Measurements from ENCODE around the gene RAPH1.

RAPH1 gene

DNA sequence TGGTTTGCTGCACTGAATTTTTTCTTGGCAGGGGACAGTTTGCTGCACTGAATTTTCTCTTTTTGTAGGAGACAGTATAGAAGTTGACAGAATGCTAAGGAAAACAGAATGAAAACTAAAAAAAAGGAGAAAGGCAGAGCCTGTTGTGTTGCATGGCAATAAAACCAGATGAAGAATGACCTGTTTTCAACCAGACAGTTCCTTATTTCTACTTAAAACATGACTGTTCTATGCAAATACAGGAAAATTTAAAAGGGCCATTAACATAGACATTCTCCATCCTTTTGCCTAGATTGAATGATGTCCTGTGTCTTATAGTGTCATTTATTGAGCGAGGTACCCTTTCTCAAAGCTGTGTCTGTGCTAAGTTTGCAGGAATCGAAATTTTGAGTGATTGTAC lies 173.6 kb downstream of the RAPH1 start:
- TF ChIP-seq, protein P1, sequence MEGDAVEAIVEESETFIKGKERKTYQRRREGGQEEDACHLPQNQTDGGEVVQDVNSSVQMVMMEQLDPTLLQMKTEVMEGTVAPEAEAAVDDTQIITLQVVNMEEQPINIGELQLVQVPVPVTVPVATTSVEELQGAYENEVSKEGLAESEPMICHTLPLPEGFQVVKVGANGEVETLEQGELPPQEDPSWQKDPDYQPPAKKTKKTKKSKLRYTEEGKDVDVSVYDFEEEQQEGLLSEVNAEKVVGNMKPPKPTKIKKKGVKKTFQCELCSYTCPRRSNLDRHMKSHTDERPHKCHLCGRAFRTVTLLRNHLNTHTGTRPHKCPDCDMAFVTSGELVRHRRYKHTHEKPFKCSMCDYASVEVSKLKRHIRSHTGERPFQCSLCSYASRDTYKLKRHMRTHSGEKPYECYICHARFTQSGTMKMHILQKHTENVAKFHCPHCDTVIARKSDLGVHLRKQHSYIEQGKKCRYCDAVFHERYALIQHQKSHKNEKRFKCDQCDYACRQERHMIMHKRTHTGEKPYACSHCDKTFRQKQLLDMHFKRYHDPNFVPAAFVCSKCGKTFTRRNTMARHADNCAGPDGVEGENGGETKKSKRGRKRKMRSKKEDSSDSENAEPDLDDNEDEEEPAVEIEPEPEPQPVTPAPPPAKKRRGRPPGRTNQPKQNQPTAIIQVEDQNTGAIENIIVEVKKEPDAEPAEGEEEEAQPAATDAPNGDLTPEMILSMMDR (IDR thresholded peaks at IDR 0.05; ENCODE audit: low read depth, low read length): no peak
- DNase-seq (ENCODE audit: extremely low read depth, low read depth): no peak

DNA sequence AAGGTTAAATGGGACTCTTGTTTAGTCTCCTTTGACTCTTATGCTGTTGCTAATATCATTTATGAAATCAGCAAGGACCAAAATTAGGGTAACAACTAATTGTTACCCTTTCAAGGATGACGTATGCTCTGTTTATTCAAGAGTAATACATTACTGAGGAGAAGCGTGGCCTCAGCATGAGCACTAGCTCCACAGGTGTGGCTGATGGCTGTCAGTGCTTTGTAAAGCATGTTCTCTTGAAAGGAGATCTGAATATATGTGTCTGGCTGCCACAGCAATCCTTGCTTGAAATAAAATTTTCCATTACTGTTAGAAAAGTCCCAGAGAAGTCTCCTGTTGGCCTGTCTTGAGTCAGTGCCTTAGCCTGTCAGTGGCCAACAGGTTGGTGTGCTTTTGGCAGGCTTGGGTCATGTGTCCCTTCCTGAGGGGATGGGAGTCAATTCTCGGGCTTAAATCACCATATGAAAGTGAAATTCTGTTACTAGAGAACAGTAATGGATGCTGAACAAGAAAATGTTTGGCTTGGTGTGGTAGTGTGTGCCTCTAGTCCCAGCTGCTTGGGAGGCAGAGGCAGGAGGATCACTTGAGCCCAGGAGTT lies 174.2 kb downstream of the RAPH1 start:
- TF ChIP-seq, protein P1 (IDR thresholded peaks at IDR 0.05; ENCODE audit: low read depth, low read length): no peak
- DNase-seq (ENCODE audit: extremely low read depth, low read depth): no peak

DNA sequence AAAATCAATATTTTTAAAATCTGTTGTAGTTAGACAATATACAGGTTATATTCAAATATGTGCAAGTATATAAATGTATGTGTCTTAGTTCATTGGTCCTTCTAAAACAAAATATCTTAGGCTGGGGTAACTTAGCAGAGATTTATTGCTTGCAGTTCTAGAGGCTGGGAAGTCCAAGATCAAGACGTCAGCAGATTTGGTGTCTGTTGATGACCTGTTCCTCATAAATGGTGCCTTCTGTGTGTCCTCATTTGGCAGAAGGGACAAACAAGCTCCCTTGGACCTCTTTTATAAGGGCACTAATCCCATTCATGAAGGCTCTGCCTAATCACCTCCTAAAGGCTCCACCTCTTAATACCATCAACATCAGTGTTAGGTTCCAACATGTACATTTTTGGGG lies 175.7 kb downstream of the RAPH1 start:
- TF ChIP-seq, protein P1 (IDR thresholded peaks at IDR 0.05; ENCODE audit: low read depth, low read length): no peak
- DNase-seq (ENCODE audit: extremely low read depth, low read depth): no peak

DNA sequence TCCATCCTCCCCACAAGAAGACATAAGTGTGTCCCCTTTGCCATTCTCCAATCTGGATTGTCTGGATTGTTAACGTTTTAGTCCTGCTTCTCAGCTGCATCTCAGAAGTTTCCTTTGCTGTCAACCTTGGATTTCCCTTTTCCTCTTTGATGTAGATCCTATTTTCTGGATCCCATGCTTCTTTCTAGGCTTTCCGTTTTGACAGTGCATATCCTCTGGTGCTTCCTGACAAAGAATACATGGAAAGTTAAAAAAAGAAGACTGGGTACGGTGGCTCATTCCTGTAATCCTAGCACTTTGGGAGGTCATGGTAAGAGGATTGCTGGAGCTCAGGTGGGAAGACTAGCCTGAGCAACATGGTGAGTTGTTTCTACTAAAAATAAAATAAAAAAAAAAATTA lies 180.1 kb downstream of the RAPH1 start:
- no peak for DNase-seq (ENCODE audit: extremely low read depth, low read depth)
- TF ChIP-seq, protein P1 (IDR thresholded peaks at IDR 0.05; ENCODE audit: low read depth, low read length): no peak

DNA sequence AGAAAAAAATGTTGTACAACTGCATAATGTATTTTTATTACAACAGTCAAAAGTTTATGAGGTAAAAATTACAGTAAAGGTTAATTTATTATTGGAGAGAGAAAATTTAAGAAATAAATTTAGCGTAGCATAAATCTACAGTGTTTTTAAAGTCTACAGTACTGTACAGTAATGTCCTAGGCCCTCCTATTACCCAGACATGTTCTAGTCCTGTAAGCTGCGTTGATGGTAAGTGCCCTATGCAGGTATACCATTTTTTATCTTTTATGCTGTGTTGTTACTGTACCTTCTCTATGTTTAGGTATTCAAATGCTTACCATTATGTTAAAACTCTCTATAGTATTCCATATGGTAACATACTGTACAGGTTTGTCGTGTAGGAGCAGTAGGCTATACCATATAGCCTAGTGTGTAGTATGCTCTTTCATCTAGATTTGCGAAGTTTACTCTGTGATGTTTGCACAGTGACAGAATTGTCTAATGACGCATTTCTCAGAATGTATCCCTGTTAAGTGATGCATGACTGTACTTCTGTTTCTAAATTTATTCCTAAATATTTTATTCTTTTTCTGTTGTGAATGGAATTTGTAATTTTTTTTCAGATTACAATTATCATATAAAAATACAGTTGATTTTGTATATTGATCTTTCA lies 182.4 kb downstream of the RAPH1 start:
- DNase-seq (ENCODE audit: extremely low read depth, low read depth): no peak
- TF ChIP-seq, protein P1 (IDR thresholded peaks at IDR 0.05; ENCODE audit: low read depth, low read length): no peak

DNA sequence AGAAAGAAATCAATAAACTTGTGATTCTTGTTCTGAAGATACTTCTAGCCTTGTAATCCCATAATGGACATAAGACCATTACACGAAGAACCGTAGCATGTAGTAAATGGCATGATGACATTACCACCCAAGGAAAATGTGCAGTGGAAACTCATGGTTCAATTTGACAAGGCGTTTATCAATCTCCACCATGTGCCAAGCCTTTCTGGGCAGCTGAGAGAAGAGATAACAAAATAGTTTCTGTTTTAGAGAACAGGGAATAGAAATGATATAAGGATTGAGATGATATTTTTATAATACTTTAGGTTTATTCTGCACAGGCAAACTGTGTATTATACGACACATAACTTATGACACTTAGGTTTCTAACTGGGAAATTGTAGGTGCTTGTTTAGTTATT lies 187.7 kb downstream of the RAPH1 start:
- no peak for DNase-seq (ENCODE audit: extremely low read depth, low read depth)
- TF ChIP-seq, protein P1 (IDR thresholded peaks at IDR 0.05; ENCODE audit: low read depth, low read length): no peak

DNA sequence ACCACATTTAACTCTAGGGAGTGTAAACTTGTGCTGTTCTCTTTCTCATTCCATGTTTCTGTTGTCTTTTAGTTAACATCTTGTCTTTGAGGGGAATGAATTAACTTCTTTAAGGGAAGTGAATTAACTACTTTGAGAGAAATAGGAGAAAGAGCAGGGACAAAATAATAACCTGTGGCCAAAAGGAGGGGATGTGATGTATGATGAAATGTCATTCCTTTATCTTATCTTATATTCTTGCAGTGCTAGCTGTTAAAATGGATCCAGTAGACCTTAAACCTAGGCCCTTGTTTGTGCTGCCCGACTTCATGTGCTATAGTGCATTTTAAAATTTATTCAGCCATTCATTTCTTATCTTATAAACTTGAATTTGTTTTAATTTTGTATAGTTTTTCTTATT lies 188.5 kb downstream of the RAPH1 start:
- DNase-seq (ENCODE audit: extremely low read depth, low read depth): no peak
- TF ChIP-seq, protein P1 (IDR thresholded peaks at IDR 0.05; ENCODE audit: low read depth, low read length): no peak

Measured in AG09319 (cell line).